ENCODE data around the gene KNDC1.

KNDC1 gene

GRCh38 chr10:133187091-133187905, 27.3 kb downstream of the KNDC1 start:
- H3K4me3 ChIP-seq (ENCODE audit: low read depth, low read length) = no peak overlapping the region
- TF ChIP-seq, protein P1, sequence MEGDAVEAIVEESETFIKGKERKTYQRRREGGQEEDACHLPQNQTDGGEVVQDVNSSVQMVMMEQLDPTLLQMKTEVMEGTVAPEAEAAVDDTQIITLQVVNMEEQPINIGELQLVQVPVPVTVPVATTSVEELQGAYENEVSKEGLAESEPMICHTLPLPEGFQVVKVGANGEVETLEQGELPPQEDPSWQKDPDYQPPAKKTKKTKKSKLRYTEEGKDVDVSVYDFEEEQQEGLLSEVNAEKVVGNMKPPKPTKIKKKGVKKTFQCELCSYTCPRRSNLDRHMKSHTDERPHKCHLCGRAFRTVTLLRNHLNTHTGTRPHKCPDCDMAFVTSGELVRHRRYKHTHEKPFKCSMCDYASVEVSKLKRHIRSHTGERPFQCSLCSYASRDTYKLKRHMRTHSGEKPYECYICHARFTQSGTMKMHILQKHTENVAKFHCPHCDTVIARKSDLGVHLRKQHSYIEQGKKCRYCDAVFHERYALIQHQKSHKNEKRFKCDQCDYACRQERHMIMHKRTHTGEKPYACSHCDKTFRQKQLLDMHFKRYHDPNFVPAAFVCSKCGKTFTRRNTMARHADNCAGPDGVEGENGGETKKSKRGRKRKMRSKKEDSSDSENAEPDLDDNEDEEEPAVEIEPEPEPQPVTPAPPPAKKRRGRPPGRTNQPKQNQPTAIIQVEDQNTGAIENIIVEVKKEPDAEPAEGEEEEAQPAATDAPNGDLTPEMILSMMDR (IDR thresholded peaks at IDR 0.05; ENCODE audit: borderline replicate concordance, insufficient read depth, low read depth, low read length) = no peak

GRCh38 chr10:133187906-133188681, 28.1 kb downstream of the KNDC1 start:
- H3K4me3 ChIP-seq (ENCODE audit: low read depth, low read length) = no peak overlapping the region
- TF ChIP-seq, protein P1 (IDR thresholded peaks at IDR 0.05; ENCODE audit: borderline replicate concordance, insufficient read depth, low read depth, low read length) = no peak

DNA sequence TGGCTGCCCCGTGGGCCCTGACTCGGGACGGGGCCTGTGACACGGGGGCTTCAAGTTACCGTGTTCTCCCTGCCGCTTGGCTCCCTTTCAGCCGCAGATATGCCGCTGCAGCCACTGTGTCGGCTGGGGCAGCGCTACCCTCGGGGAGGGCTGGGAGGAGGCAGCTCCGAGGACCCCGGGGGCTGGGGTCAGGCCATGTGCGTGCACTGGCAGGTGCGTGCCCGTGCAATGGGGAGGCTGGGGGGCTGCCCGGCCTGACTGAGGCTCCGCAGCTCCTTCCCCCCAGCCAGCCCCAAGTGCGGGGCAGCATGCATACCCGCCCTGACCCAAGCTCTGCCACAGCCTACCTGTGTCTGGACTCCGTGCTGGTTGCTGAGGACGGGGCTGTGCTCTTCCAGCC, 29.2 kb downstream of the KNDC1 start:
- no peak overlapping the region for H3K4me3 ChIP-seq (ENCODE audit: low read depth, low read length)
- TF ChIP-seq, protein P1 (IDR thresholded peaks at IDR 0.05; ENCODE audit: borderline replicate concordance, insufficient read depth, low read depth, low read length) = no peak

GRCh38 chr10:133189726-133190125, 29.7 kb downstream of the KNDC1 start:
- TF ChIP-seq, protein P1 (IDR thresholded peaks at IDR 0.05; ENCODE audit: borderline replicate concordance, insufficient read depth, low read depth, low read length) = no peak
- no peak overlapping the region for H3K4me3 ChIP-seq (ENCODE audit: low read depth, low read length)

- no peak overlapping the region for H3K4me3 ChIP-seq (ENCODE audit: low read depth, low read length)
- TF ChIP-seq, protein P1 (IDR thresholded peaks at IDR 0.05; ENCODE audit: borderline replicate concordance, insufficient read depth, low read depth, low read length) = no peak
Observed at GRCh38 chr10:133190225-133190624, 30.2 kb downstream of the KNDC1 start.

DNA sequence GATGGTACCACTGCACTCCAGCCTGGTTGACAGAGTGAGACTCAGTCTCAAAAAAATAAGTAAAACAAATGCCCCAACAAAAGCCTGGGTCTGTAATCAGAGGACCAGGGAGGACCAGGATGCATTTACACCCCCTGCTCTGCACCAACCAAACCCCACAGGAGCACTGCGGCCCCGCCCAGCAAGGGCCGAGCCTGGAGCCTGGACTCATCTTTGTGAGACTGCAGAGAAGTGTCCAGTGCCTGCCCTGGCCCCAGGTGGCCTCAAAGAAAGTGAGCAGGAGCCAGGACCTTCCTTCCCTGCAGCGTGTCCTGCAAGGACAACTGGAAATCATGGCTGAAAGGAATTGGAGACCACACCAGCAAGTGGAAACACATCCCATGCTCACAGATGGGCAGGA, 31.6 kb downstream of the KNDC1 start:
- H3K4me3 ChIP-seq (ENCODE audit: low read depth, low read length) = no peak overlapping the region
- TF ChIP-seq, protein P1 (IDR thresholded peaks at IDR 0.05; ENCODE audit: borderline replicate concordance, insufficient read depth, low read depth, low read length) = no peak

All from GM12875 (cell line).